H1 (cell line): Measurements from ENCODE around the gene SIGLEC7. TPM values are rescaled to one million over a fixed set of nuclear protein-coding genes. Genes with fewer than 3 reads are reported as not detected.

ENCODE experiments used
- CTCF ChIA-PET: fragments of 300-600 bp; sonication (Branson Sonifier 250); formaldehyde crosslinking; loops from one replicate; lab custom pipeline; 2021; ENCODE audit not compliant: partially characterized antibody; lab: Charles Lee
- POLR2A ChIA-PET: fragments of 300-600 bp; sonication (Branson Sonifier 250); formaldehyde crosslinking; loops from one replicate; lab custom pipeline; 2021; ENCODE audit warnings: inconsistent platforms; ENCODE audit not compliant: partially characterized antibody; lab: Charles Lee
- DNase-seq, 2 experiments: peaks; one replicate each; pipeline versions ENCODE4 v3.0.0 to v3.0.0-alpha.2; 2010 to 2022; ENCODE audit warnings: low spot score in 2 of 2, low read depth in 1 of 2, mixed read lengths in 1 of 2
- FAIRE-seq: peaks from 2 replicates; lab custom pipeline; 2011; peaks lifted over from hg19 to GRCh38; lab: Jason Lieb, UNC
- H2AFZ ChIP-seq: 2 replicates; pipeline ENCODE4 v1.8.1; 2012; ENCODE audit warnings: low read length, inconsistent platforms
- H2AK5ac ChIP-seq: 2 replicates; pipeline ENCODE4 v1.6.1; 2013; ENCODE audit warnings: low read depth, low read length
- H2BK120ac ChIP-seq: replicated peaks from 2 replicates; pipeline ENCODE3; 2013; ENCODE audit warnings: low read depth, low read length, inconsistent platforms
- H2BK12ac ChIP-seq: 2 replicates; pipeline ENCODE4 v1.6.1; 2013; ENCODE audit warnings: low read depth, low read length
- H2BK15ac ChIP-seq: 2 replicates; pipeline ENCODE4 v1.6.1; 2013; ENCODE audit warnings: low read length
- H2BK20ac ChIP-seq: 2 replicates; pipeline ENCODE4 v1.6.1; 2013; ENCODE audit warnings: low read length
- H2BK5ac ChIP-seq: 2 replicates; pipeline ENCODE4 v1.6.1; 2013; ENCODE audit warnings: low read depth, low read length
- H3K14ac ChIP-seq: 2 replicates; pipeline ENCODE4 v1.6.1; 2013; ENCODE audit warnings: inconsistent platforms; ENCODE audit not compliant: insufficient read length
- H3K18ac ChIP-seq: 2 replicates; pipeline ENCODE4 v1.6.1; 2013; ENCODE audit warnings: low read length; ENCODE audit errors: extremely low read depth
- H3K23ac ChIP-seq: 2 replicates; pipeline ENCODE4 v1.6.1; 2013; ENCODE audit warnings: inconsistent platforms; ENCODE audit not compliant: insufficient read length
- H3K23me2 ChIP-seq: 2 replicates; pipeline ENCODE4 v1.6.1; 2013; ENCODE audit warnings: low read depth, low read length
- H3K27ac ChIP-seq: 2 replicates; pipeline ENCODE4 v1.6.1; 2011; ENCODE audit warnings: low read depth, low read length, inconsistent platforms
- H3K27me3 ChIP-seq, 4 experiments: replicated peaks in 1 of 4; 1 replicate in 1 of 4; 2 replicates in 3 of 4; pipeline versions ENCODE4 v1.6.1 to v1.8.1; 2011 to 2013; ENCODE audit warnings: low read length in 3 of 4, mild to moderate bottlenecking in 3 of 4, inconsistent platforms in 2 of 4, mixed read lengths in 2 of 4, moderate library complexity in 1 of 4; ENCODE audit not compliant: control insufficient read depth in 3 of 4, insufficient read depth in 3 of 4; ENCODE audit errors: extremely low read depth in 1 of 4
- H3K36me3 ChIP-seq, 4 experiments: 2 replicates each; pipeline versions ENCODE4 v1.6.1 to v1.8.1; 2011 to 2013; ENCODE audit warnings: mild to moderate bottlenecking in 4 of 4, low read length in 3 of 4, moderate library complexity in 2 of 4, control low read depth in 1 of 4, inconsistent platforms in 1 of 4; ENCODE audit not compliant: insufficient read depth in 4 of 4, control insufficient read depth in 2 of 4
- H3K4ac ChIP-seq: replicated peaks from 2 replicates; pipeline ENCODE3; 2013; ENCODE audit warnings: low read length, low read depth, mixed read lengths, inconsistent platforms; ENCODE audit not compliant: insufficient read length
- H3K4me1 ChIP-seq, 4 experiments: replicated peaks in 1 of 4; 1 replicate in 1 of 4; 2 replicates in 3 of 4; pipeline versions ENCODE4 v1.6.1 to v1.8.1; 2011 to 2013; ENCODE audit warnings: low read length in 3 of 4, inconsistent platforms in 2 of 4, mixed read lengths in 1 of 4; ENCODE audit not compliant: insufficient read depth in 4 of 4, control insufficient read depth in 3 of 4
- H3K4me2 ChIP-seq, 2 experiments: 2 replicates each; pipeline versions ENCODE4 v1.6.1 to v1.8.1; 2011 to 2013; ENCODE audit warnings: low read depth in 2 of 2, low read length in 2 of 2, control low read depth in 1 of 2, inconsistent platforms in 1 of 2, mild to moderate bottlenecking in 1 of 2; ENCODE audit not compliant: insufficient read depth in 1 of 2
- H3K4me3 ChIP-seq, 4 experiments: fragments of 200-600, 300-600 bp in 1 of 4; sonication (generic), shearing (Covaris generic), sonication (Bioruptor Twin) in 1 of 4; 2 replicates each; pipeline versions ENCODE4 v1.5.1 to v1.8.1; 2011 to 2016; ENCODE audit warnings: low read length in 4 of 4, low read depth in 3 of 4, control low read depth in 2 of 4, inconsistent platforms in 2 of 4, mild to moderate bottlenecking in 2 of 4, mixed read lengths in 1 of 4, moderate library complexity in 1 of 4; ENCODE audit not compliant: insufficient read depth in 2 of 4; ENCODE audit errors: extremely low read depth in 1 of 4
- H3K56ac ChIP-seq: replicated peaks from 2 replicates; pipeline ENCODE3; 2013; ENCODE audit warnings: low read depth, mild to moderate bottlenecking, mixed read lengths, low read length, inconsistent platforms; ENCODE audit not compliant: insufficient read length
- H3K79me1 ChIP-seq: 2 replicates; pipeline ENCODE4 v1.6.1; 2013; ENCODE audit warnings: low read depth, low read length, control low read depth
- H3K79me2 ChIP-seq, 2 experiments: 2 replicates each; pipeline versions ENCODE4 v1.6.1 to v1.8.1; 2012 to 2013; ENCODE audit warnings: low read length in 2 of 2, mild to moderate bottlenecking in 2 of 2, inconsistent platforms in 1 of 2; ENCODE audit not compliant: insufficient read depth in 2 of 2, control insufficient read depth in 1 of 2
- H3K9ac ChIP-seq, 4 experiments: replicated peaks in 1 of 4; 1 replicate in 1 of 4; 2 replicates in 3 of 4; pipeline versions ENCODE4 v1.6.1 to v1.8.1; 2011 to 2013; ENCODE audit warnings: low read depth in 3 of 4, low read length in 3 of 4, control low read depth in 2 of 4, mild to moderate bottlenecking in 2 of 4, moderate library complexity in 2 of 4, inconsistent platforms in 1 of 4; ENCODE audit errors: extremely low read depth in 1 of 4
- H3K9me3 ChIP-seq, 2 experiments: 2 replicates each; pipeline versions ENCODE4 v1.6.1 to v1.8.1; 2012 to 2013; ENCODE audit warnings: mild to moderate bottlenecking in 2 of 2, moderate library complexity in 2 of 2, control low read depth in 1 of 2, inconsistent platforms in 1 of 2, low read depth in 1 of 2, low read length in 1 of 2, mixed read lengths in 1 of 2; ENCODE audit not compliant: insufficient read depth in 2 of 2
- H4K20me1 ChIP-seq, 2 experiments: replicated peaks in 1 of 2; 2 replicates each; pipeline versions ENCODE3 to v1.8.1; 2011 to 2013; ENCODE audit warnings: inconsistent platforms in 2 of 2, low read length in 2 of 2, mild to moderate bottlenecking in 1 of 2; ENCODE audit not compliant: insufficient read depth in 2 of 2, control insufficient read depth in 1 of 2
- H4K5ac ChIP-seq: 2 replicates; pipeline ENCODE4 v1.6.1; 2013; ENCODE audit warnings: low read length, low read depth, mixed read lengths, inconsistent platforms; ENCODE audit not compliant: insufficient read length
- H4K8ac ChIP-seq: 2 replicates; pipeline ENCODE4 v1.8.0; 2013; ENCODE audit warnings: mild to moderate bottlenecking, moderate library complexity, low read length, inconsistent platforms; ENCODE audit not compliant: insufficient read depth; ENCODE audit errors: extremely low read depth
- H4K91ac ChIP-seq: replicated peaks from 2 replicates; pipeline ENCODE3; 2013; ENCODE audit warnings: low read length, mixed read lengths, inconsistent platforms; ENCODE audit not compliant: insufficient read length
- ATF2 ChIP-seq: IDR thresholded peaks from 2 replicates; pipeline ENCODE4 v1.6.1; 2012; ENCODE audit warnings: low read length, inconsistent platforms
- WGBS, 2 experiments: shearing (Covaris generic) in 1 of 2; methylation state at CpG; one replicate each; pipeline versions ENCODE4 v1.1.6 to v1.1.7; 2013 to 2015; ENCODE audit warnings: low lambda C conversion rate in 2 of 2, mixed read lengths in 2 of 2, inconsistent platforms in 1 of 2, low coverage in 1 of 2, missing lambda C conversion rate in 1 of 2; ENCODE audit not compliant: insufficient replicate concordance in 2 of 2, insufficient coverage in 1 of 2, insufficient read length in 1 of 2; ENCODE audit errors: extremely low coverage in 1 of 2, missing lambda C conversion rate in 1 of 2; 5-methylcytosine and 5-hydroxymethylcytosine counted together
- polyA plus RNA-seq, 7 experiments: library from polyadenylated mRNA; depleted of rRNA in 3 of 7; stranded (reverse) in 5 of 7; unstranded in 2 of 7; fragments of >200 nt in 5 of 7; fragments of 200-250 nt in 2 of 7; gene quantifications; 1 replicate in 5 of 7; 2 replicates in 1 of 7; 4 replicates in 1 of 7; pipeline versions ENCODE4 v1.2.1 to v1.2.3, GENCODE V29; 2011 to 2013; ENCODE audit warnings: missing spikeins in 2 of 7, mixed read lengths in 2 of 7
- total RNA-seq: library from RNA; stranded (reverse); fragmentation: NEBNext Ultra II Directional; extraction: Animal tissue kit (Norgen Biotek cat#: 25700); gene quantifications from 2 replicates; pipeline ENCODE4 v1.2.1, GENCODE V29; 2021

SIGLEC7 gene
- total and polyA plus RNA-seq, 2 of the 8 experiments (the other 6 are each of a cell fraction or from before 2014, with no cell fraction given), result not detected

GRCh38 chr19:51198641-51199040, 56.5 kb downstream of the SIGLEC7 start:
- no peak for DNase-seq
- Histone ChIP-seq H3K23me2 (no peaks in the 10 kb centered on the region), H3K79me2 (no peaks in the 10 kb centered on the region), H2BK20ac (no peak overlapping the region), H4K5ac (no peak overlapping the region), H3K27ac (no peak overlapping the region), H3K79me1 (no peaks in the 10 kb centered on the region), H4K8ac (no peak overlapping the region), H3K18ac (no peak overlapping the region), H2BK12ac (no peak overlapping the region), H2AK5ac (no peak overlapping the region), H2AFZ (no peak overlapping the region), H3K36me3 (no peaks in the 10 kb centered on the region), H3K14ac (no peak overlapping the region), H3K27me3 (no peaks in the 10 kb centered on the region), H3K23ac (no peak overlapping the region), H3K9me3 (peaks cover 3% of the 10 kb centered on the region in 2 experiments; a peak in 2 of 4 replicates), H3K9ac (no peak overlapping the region), H3K4me2 (no peak overlapping the region), H3K56ac (no peak overlapping the region), H3K4me1 (no peaks in the 10 kb centered on the region), H3K4me3 (no peak overlapping the region), H3K4ac (no peak overlapping the region), H4K20me1 (no peaks in the 10 kb centered on the region), H2BK5ac (no peak overlapping the region), H2BK120ac (no peak overlapping the region), H2BK15ac (no peak overlapping the region), H4K91ac (no peak overlapping the region)
- WGBS, 2 experiments, result 81% methylated on average over 8 of the region's 9 CpGs; no CpG with 5 or more reads in 1 of the 2 experiments
- no peak for FAIRE-seq
- ChIA-PET POLR2A (no interaction called here), CTCF (interaction anchor here (1.1 to 2.2 kb wide), 2 partner anchors 15 to 40 kb away, joined by 3 to 7 read pairs; no protein-coding TSS in a partner anchor)
- TF ChIP-seq ATF2, result no peak
